Coronary artery (tissue), 2 donors: ENCODE measurements around the gene WDFY1.

Source experiments
- DNase-seq: peaks from one replicate; pipeline ENCODE4 v3.0.0-alpha.2; 2017; ENCODE audit warnings: low spot score
- H3K27ac ChIP-seq, 2 donors: fragments of 200-600 bp; sonication (generic); one replicate each; pipeline ENCODE4 v1.5.1; 2016 to 2019
- H3K4me3 ChIP-seq: fragments of 200-600 bp; sonication (generic); 2 replicates; pipeline ENCODE4 v1.5.1; 2016; ENCODE audit warnings: mild to moderate bottlenecking, moderate library complexity
- CTCF ChIP-seq: fragments of 200-600 bp; sonication (generic); IDR thresholded peaks from one replicate; pipeline ENCODE4 v1.5.1; 2019; ENCODE audit warnings: antibody characterized with exemption

The WDFY1 gene

DNA sequence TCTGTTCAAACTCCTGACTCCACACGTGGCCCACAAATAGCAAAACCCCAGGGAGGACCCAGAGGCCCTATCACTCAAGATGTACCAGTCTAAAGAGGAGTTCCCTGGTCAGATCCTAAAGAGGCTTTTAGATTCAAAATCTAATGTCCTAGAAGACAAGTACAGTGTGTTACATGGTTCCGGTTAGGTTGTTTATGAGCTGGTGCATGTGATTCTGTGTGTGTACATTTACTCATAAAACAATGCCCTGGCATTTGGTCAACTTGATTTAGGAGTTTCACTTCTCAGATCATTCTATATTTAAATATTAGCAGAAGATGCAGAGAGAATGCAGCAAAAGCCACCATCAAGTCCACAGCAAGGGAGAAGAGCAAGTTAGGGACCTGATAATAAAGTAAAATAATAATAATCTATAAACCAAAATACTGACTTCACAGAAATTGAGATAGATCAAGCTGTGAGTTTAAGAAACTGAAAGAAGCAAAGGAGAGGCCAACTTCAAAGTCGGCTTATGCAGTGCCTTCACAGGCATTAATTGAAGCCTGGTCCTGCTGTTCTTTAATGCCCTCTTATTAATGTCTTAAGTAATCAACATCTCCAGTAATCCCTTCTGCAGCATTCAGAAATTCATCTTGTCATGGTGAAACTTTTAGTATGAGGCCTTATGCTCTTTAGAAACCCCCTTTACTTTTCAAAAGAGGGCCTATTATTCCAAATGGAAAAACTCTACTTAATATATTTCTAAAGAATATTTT lies 103.5 kb downstream of the WDFY1 start:
- no peak for TF ChIP-seq CTCF
- H3K27ac ChIP-seq: no peak overlapping the region
- DNase-seq: no peak
- H3K4me3 ChIP-seq: no peak overlapping the region

DNA sequence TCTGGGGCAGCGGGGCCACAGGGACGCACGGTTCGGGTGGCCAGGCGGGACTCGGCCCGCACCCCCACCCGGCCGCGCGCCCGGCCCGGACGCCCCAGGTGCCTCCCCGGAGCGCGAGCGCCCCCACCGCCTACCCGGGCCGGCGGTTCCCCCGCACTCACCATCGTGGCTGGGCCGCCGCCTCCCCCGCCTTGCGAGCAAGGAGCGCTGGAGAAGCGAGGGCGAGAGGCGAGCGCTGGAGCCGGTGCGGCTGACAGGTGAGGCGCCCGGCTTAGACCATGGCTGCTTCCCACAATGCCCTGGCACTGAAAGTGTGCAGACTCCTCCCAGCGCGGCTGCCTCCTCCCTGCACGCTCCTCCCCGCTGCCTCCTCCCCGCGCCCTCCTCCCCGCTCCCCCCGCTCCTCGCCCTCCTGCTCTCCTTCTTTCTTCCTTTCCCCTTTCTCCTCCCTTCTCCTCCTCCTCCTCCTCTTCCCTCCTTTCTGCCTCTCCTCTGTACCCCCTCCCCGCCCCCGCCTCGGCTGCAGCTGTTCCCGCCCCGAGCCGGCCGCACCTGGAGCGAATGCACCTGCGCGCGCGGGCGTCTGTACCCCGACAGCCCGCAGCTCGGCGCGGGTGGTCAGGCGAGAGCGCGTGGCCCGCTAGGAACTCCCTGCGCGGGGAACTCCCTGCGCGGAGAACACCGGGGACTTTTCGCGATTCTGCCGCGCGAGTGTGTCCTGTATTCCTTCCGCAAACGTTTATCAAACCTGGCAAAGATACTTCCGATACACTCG lies 107.7 kb downstream of the WDFY1 start, which contains the start of gene AP1S3:
AP1S3 (minus strand) TSS at position 296 of the 775 bp plus-strand sequence; CDS start at position 164, 132 bp downstream.
- Histone ChIP-seq H3K27ac (peak within 1 kb of the TSS; percentile 18 to 73), H3K4me3 (peak within 1 kb of the TSS; percentile 89)
- DNase-seq: no peak
- TF ChIP-seq CTCF: no peak

- Histone ChIP-seq H3K4me3 (no peak overlapping the region), H3K27ac (no peak overlapping the region)
- no peak for DNase-seq
- no peak for TF ChIP-seq CTCF
Measured at GRCh38 chr2:223835701-223836532, 109.2 kb downstream of the WDFY1 start.

DNA sequence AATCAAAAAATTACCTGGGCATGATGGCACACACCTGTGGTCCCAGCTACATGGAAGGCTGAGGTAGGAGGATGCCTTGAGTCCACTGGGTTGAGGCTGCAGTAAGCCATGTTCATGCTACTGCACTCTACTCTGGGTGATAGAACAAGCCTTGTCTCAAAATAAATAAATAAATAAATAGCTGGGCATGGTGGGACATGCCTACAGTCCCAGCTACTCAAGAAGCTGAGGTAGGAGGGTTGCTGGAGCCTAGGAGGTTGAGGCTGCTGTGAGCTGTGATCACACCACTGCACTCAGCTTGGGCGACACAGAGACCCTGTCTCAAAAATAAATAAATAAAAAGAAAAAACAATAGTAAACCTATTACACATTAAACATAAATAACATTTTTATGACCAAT lies 110.7 kb downstream of the WDFY1 start:
- TF ChIP-seq CTCF: no peak
- H3K27ac ChIP-seq: no peak overlapping the region
- no peak overlapping the region for H3K4me3 ChIP-seq
- no peak for DNase-seq

- DNase-seq: no peak
- Histone ChIP-seq H3K27ac (no peak overlapping the region), H3K4me3 (no peak overlapping the region)
- TF ChIP-seq CTCF: no peak
Measured at GRCh38 chr2:223832241-223832903, 112.8 kb downstream of the WDFY1 start.

DNA sequence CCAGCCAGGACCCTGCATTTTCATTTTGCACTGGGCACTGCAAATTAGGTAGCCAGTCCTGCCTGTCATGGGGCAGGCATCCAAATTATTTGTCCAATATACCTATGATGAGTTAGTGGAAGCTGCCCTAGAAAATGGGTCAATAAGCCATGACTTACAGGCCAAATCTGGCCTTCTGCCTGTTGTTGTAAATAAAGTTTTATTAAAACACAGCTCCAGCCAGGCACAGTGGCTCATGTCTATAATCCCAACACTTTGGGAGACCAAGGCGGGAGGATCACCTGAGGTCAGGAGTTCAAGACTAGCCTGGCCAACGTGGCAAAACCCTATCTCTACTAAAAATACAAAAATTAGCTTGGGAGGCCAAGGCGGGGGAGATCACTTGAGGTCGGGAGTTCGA lies 116.0 kb downstream of the WDFY1 start:
- H3K27ac ChIP-seq: no peak overlapping the region
- no peak for DNase-seq
- no peak for TF ChIP-seq CTCF
- no peak overlapping the region for H3K4me3 ChIP-seq
